OCI-LY1 (cell line): ENCODE measurements around the gene DHRS7.

Source experiments
- EZH2 ChIP-seq: fragments of 200-600 bp; sonication (generic), shearing (Covaris generic); IDR thresholded peaks from 2 replicates; pipeline ENCODE4 v1.8.0; 2017; ENCODE audit warnings: borderline replicate concordance, mixed run types, mild to moderate bottlenecking, antibody characterized with exemption, low read length, moderate library complexity, mixed read lengths
- TF ChIP-seq, protein P1 (sequence below): fragments of 200-600 bp; sonication (generic), shearing (Covaris generic); IDR thresholded peaks from 2 replicates; pipeline ENCODE4 v1.5.1; 2017; ENCODE audit warnings: mild to moderate bottlenecking, antibody characterized with exemption, low read length, moderate library complexity, mixed read lengths

DNA sequence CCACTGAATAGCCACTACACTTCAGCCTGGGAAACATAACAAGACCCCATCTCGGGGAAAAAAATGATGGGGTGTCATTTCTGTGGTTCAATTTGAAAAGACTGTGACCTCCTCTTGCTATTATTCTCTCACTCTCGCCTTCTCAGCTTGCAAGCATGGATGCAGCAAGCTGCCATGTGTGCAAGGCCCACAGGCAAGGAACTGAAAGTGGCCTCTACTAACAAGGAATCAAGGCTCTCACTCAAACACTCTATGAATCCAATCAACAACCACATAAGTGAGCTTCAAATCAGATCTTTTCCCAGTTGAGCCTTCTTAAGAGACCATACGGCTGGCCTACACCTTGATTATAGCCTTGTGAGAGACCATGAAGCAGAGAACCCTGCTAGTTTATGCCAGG lies 17.9 kb upstream of the DHRS7 start:
- TF ChIP-seq, protein P1, sequence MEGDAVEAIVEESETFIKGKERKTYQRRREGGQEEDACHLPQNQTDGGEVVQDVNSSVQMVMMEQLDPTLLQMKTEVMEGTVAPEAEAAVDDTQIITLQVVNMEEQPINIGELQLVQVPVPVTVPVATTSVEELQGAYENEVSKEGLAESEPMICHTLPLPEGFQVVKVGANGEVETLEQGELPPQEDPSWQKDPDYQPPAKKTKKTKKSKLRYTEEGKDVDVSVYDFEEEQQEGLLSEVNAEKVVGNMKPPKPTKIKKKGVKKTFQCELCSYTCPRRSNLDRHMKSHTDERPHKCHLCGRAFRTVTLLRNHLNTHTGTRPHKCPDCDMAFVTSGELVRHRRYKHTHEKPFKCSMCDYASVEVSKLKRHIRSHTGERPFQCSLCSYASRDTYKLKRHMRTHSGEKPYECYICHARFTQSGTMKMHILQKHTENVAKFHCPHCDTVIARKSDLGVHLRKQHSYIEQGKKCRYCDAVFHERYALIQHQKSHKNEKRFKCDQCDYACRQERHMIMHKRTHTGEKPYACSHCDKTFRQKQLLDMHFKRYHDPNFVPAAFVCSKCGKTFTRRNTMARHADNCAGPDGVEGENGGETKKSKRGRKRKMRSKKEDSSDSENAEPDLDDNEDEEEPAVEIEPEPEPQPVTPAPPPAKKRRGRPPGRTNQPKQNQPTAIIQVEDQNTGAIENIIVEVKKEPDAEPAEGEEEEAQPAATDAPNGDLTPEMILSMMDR: no peak
- TF ChIP-seq EZH2: no peak
